ENCODE results near the gene ZNF592.
"Not testable (repeated sequence)": the region's sequence is repeated elsewhere in the genome, so short reads cannot be mapped to it uniquely, and the experiment has no call there.

ZNF592 gene

DNA sequence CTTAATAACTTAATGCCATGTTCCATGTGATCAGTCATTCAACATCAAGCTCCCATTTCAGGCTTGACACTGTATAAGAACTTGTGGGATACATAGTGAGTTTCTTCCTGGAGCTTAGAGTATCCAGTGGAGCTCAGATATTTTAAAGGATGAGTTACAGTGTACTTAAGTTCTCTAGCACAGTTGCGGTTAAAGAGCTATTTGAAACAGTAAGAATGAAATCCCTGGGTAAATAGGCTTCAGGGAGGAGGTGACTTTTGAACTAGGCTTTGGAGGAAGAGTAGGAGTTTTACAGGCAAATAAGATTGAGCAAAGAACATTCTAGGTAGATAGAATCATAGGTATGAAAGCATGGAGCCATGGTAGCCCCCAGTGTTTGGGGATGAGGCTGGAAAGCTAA is 3.8 kb downstream of the ZNF592 start:
- POLR2A ChIA-PET: interaction anchor here (0.9 to 1.5 kb wide), 3 partner anchors 12 to 36 kb away, joined by 4 read pairs; partner anchors contain the start of gene SEC11A
- CTCF ChIA-PET: no interaction called here
- no peak for TF ChIP-seq ARNT (IDR thresholded peaks at IDR 0.05)
- no peak for TF ChIP-seq CTBP1 (IDR thresholded peaks at IDR 0.05; ENCODE audit: borderline replicate concordance)
- TF ChIP-seq HDGF (IDR thresholded peaks at IDR 0.05; ENCODE audit: borderline replicate concordance): no peak
- no peak for TF ChIP-seq L3MBTL2 (conservative IDR thresholded peaks at IDR 0.05)
- no peak for TF ChIP-seq TARDBP (IDR thresholded peaks at IDR 0.05)
- no peak for TF ChIP-seq BHLHE40 (IDR thresholded peaks at IDR 0.05; ENCODE audit: borderline replicate concordance)
- no peak for TF ChIP-seq SUZ12 (IDR thresholded peaks at IDR 0.05)
- no peak for TF ChIP-seq SP1 (IDR thresholded peaks at IDR 0.05)
- no peak for TF ChIP-seq FOXM1 (IDR thresholded peaks at IDR 0.05; ENCODE audit: borderline replicate concordance)
- TF ChIP-seq ZNF384 (IDR thresholded peaks at IDR 0.05): no peak
- TF ChIP-seq, protein P1, sequence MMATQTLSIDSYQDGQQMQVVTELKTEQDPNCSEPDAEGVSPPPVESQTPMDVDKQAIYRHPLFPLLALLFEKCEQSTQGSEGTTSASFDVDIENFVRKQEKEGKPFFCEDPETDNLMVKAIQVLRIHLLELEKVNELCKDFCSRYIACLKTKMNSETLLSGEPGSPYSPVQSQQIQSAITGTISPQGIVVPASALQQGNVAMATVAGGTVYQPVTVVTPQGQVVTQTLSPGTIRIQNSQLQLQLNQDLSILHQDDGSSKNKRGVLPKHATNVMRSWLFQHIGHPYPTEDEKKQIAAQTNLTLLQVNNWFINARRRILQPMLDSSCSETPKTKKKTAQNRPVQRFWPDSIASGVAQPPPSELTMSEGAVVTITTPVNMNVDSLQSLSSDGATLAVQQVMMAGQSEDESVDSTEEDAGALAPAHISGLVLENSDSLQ (IDR thresholded peaks at IDR 0.05): no peak
- no peak for TF ChIP-seq ELF4 (IDR thresholded peaks at IDR 0.05)
- TF ChIP-seq FOXK2 (IDR thresholded peaks at IDR 0.05): no peak
- TF ChIP-seq NFRKB (IDR thresholded peaks at IDR 0.05): no peak
- no peak for TF ChIP-seq FOXA1 (IDR thresholded peaks at IDR 0.05)
- no peak for TF ChIP-seq LEF1 (IDR thresholded peaks at IDR 0.05; ENCODE audit: borderline replicate concordance)
- DNase-seq (ENCODE audit: extremely low spot score): no peak

DNA sequence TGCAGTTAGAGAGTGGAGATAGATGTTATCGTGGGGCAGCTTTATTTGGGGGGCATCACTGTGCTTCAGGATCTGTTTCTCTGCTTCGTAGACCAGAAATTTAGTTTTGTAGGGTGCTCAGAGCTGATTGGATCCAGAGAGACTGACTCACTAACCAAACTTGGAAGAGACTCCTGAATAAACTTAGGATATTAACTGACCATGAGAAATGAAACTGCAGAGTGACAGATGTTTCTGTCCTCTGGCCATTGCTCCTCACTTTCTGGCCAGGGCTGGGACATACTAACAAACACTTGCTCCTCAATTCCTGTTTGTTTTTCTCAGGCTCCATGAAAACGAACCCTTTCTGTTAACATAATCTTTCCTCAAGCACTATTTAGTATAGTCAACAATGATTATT is 4.3 kb downstream of the ZNF592 start:
- CTCF ChIA-PET: no interaction called here
- POLR2A ChIA-PET: interaction anchor here (0.6 to 1.5 kb wide), 4 partner anchors 11 to 37 kb away, joined by 4 read pairs; partner anchors contain the start of gene SEC11A
- no peak for DNase-seq (ENCODE audit: extremely low spot score)
- TF ChIP-seq FOXK2 (IDR thresholded peaks at IDR 0.05) (no peak), NFRKB (IDR thresholded peaks at IDR 0.05) (no peak)

DNA sequence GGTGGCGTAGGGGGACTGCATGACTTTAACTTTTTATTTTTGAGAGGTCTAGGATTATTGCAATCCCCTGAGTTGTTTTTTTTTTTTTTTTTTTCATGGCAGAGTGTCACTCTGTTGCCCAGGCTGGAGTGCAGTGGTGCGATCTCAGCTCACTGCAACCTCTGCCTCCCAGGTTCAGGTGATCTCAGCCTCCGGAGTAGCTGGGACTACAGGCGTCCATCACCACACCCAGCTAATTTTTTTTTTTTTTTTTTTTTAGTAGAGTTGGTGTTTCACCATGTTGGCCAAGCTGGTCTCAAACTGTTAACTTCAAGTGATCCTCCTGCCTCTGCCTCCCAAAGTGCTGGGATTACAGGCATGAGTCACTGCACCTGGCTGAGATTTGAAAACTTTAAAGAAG is 6.5 kb downstream of the ZNF592 start:
- CTCF ChIA-PET; POLR2A ChIA-PET; DNase-seq (ENCODE audit: extremely low spot score): not testable (repeated sequence)
- TF ChIP-seq ZNF384 (IDR thresholded peaks at IDR 0.05): peak; percentile 61

DNA sequence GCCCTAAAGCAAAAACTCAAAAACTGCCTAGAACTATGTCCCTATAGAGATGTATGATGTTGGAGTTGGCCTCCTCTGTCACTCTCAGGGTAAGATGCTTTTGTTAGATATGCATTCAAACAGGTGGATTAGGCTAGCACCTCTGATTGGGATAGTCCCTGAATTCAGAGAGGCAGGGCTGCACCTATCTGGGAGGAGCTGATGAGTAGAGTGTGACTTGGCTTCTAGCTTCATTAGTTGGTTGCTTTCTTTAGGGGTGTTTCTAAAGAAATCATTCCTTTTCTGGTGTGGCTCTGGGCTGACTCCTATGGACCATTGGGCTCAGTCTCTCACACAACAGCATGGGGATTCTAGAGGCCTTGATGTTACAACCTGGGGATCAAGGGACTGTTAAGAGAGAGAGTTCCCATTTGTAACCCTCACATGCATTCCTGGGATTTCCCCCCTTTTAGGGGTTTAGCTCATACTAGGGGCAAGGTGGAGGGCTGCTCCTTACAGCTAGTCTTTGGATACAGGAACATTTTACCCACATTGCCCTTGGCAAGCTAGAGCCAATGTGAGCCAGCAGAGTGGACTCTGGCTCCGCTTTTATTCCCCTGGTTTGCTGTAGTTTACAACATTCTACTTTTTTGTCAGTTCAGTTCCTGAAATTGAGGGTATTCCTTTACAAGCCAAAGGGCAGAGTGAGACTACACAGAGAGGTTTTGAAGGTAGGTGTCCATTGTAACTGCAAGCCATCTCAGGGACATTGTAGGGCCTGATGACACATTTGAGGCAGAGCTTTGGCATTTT is 7.5 kb downstream of the ZNF592 start:
- POLR2A ChIA-PET: no interaction called here
- DNase-seq (ENCODE audit: extremely low spot score): no peak
- no peak for TF ChIP-seq L3MBTL2 (conservative IDR thresholded peaks at IDR 0.05)
- CTCF ChIA-PET: interaction anchor here (0.6 kb wide), 1 partner anchor 193 kb away, joined by 3 read pairs; no protein-coding TSS in a partner anchor

DNA sequence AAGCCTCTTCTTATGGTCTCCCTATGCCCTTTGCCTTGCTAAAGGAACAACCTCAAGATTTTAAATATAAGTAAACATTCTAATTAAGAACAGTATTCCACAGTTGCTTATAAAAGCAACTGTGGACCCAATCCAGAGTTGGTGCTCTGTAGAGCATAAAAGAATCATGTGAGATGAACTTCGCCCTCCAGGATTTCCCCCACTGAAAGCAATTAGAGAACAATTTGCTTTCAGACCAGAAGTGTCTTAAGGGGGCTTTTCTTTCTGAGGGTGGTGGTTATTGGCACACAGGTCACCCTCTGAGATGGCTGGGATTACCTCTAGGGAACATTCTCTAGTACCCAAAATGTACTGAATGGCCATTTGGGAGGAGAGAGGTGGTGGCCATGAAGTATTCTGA is 10.6 kb downstream of the ZNF592 start:
- DNase-seq (ENCODE audit: extremely low spot score): no peak
- no peak for TF ChIP-seq L3MBTL2 (conservative IDR thresholded peaks at IDR 0.05)
- TF ChIP-seq FOXA1 (IDR thresholded peaks at IDR 0.05): no peak
- no peak for TF ChIP-seq ARNT (IDR thresholded peaks at IDR 0.05)
- no peak for TF ChIP-seq ZNF384 (IDR thresholded peaks at IDR 0.05)
- no peak for TF ChIP-seq CTBP1 (IDR thresholded peaks at IDR 0.05; ENCODE audit: borderline replicate concordance)
- no peak for TF ChIP-seq ELF4 (IDR thresholded peaks at IDR 0.05)
- no peak for TF ChIP-seq FOXM1 (IDR thresholded peaks at IDR 0.05; ENCODE audit: borderline replicate concordance)
- ChIA-PET CTCF (no interaction called here), POLR2A (no interaction called here)

DNA sequence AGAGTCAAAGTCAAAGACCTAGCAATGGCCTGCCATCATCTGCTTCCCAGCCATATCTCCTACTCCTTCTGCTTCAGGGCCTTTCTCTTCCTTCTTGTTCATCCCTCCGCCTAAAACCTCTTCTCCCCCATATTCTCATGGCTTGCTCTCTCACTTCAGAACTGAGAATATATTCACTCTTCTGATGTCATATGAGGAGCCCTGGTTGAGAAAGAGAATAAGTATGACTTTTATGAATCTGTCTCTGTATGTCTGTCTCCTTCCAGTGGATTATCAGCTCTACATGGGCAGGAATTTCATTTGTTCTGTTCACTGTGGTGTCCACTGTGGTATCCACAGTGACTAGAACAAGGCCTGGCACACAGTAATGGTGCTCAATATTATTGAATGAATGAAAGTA is 11.8 kb downstream of the ZNF592 start:
- TF ChIP-seq SUZ12 (IDR thresholded peaks at IDR 0.05) (no peak), SP1 (IDR thresholded peaks at IDR 0.05) (no peak), CTBP1 (IDR thresholded peaks at IDR 0.05; ENCODE audit: borderline replicate concordance) (no peak), ZNF384 (IDR thresholded peaks at IDR 0.05) (no peak), ARNT (IDR thresholded peaks at IDR 0.05) (no peak), LEF1 (IDR thresholded peaks at IDR 0.05; ENCODE audit: borderline replicate concordance) (no peak), HDGF (IDR thresholded peaks at IDR 0.05; ENCODE audit: borderline replicate concordance) (no peak), TARDBP (IDR thresholded peaks at IDR 0.05) (no peak), FOXK2 (IDR thresholded peaks at IDR 0.05) (no peak), L3MBTL2 (conservative IDR thresholded peaks at IDR 0.05) (no peak), FOXA1 (IDR thresholded peaks at IDR 0.05) (no peak), NFRKB (IDR thresholded peaks at IDR 0.05) (no peak), FOXM1 (IDR thresholded peaks at IDR 0.05; ENCODE audit: borderline replicate concordance) (no peak), ELF4 (IDR thresholded peaks at IDR 0.05) (no peak), BHLHE40 (IDR thresholded peaks at IDR 0.05; ENCODE audit: borderline replicate concordance) (no peak)
- TF ChIP-seq, protein P1 (IDR thresholded peaks at IDR 0.05): no peak
- ChIA-PET POLR2A (no interaction called here), CTCF (no interaction called here)
- DNase-seq (ENCODE audit: extremely low spot score): no peak

DNA sequence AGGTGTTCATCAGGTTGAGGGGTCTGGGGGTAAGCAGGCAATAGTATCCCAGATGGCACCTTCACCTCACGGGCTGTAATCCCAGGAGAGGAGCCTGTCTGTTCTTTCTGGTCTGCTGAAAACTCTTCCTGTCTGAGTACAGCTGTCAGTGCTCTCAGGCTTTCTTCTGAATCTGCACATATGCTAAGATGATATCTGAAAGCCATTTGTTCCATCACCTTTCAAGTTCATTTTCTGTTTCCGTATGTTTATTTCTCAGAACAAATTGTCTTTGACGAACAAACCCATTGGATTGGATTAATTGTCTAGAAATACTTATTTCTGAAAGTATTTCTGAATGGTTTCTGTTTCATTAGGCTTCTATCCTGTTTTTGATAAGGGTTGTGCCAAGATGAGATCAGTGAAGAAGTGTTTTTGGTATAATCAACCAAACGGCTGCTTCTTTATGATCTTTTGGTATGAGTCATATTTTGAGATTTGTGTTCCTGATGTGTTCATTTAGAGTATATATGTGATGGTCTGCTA is 13.3 kb downstream of the ZNF592 start:
- POLR2A ChIA-PET: no interaction called here
- no peak for DNase-seq (ENCODE audit: extremely low spot score)
- TF ChIP-seq HDGF (IDR thresholded peaks at IDR 0.05; ENCODE audit: borderline replicate concordance) (no peak), CTBP1 (IDR thresholded peaks at IDR 0.05; ENCODE audit: borderline replicate concordance) (no peak), SP1 (IDR thresholded peaks at IDR 0.05) (no peak), LEF1 (IDR thresholded peaks at IDR 0.05; ENCODE audit: borderline replicate concordance) (no peak), FOXK2 (IDR thresholded peaks at IDR 0.05) (no peak), L3MBTL2 (conservative IDR thresholded peaks at IDR 0.05) (no peak), BHLHE40 (IDR thresholded peaks at IDR 0.05; ENCODE audit: borderline replicate concordance) (no peak), FOXM1 (IDR thresholded peaks at IDR 0.05; ENCODE audit: borderline replicate concordance) (no peak), SUZ12 (IDR thresholded peaks at IDR 0.05) (no peak)

More for the DNA sequence above, 13.3 kb downstream of the ZNF592 start:
- CTCF ChIA-PET: no interaction called here
